Activated gamma-delta T cell treated with Interleukin-2 at 50 U/mL for 16 hours (primary cell): ENCODE results near the gene CEP350.
A peak's percentile ranks its signal among the peaks of the same experiment; 100 is the strongest.
"Not testable (repeated sequence)": the region's sequence is repeated elsewhere in the genome, so short reads cannot be mapped to it uniquely, and the experiment has no call there.

Experiments
- DNase-seq: peaks from one replicate; pipeline ENCODE4 v3.0.0-alpha.2; 2020

CEP350 gene

DNA sequence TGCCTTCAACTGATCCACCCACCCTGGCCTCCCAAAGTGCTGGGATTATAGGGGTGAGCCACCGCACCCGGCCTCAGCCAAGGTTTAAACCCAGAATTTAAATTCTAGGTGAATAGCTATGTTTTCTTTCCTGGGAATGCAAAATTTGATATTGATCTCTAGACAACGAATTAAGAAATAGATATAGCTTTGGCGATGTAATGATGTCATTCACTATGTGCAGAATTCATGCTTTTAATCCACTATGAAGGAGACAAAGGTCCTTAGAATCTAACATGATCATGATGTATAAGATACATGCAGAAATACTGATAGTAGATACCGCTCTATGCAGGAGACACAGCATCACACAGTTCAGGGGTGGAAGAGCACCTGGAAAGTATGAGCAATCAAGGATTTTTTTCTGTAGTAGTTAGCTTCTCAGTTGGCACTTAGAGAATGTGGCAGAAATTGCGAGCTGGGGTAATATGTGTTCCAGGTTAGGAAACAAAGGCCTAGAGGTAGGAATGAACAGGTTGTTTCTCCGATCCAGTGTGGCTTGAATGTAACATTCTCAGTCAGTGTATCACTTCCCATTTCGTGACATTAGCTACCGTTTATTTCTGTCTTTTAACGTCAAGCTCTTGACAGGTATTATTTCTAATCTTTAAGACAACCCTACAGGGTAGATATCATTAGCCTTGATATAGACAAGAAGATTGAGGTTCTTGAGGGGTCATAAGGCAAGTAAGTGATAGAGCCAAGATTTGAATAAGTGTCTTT, 3.0 kb upstream of the CEP350 start:
- no peak for DNase-seq

DNA sequence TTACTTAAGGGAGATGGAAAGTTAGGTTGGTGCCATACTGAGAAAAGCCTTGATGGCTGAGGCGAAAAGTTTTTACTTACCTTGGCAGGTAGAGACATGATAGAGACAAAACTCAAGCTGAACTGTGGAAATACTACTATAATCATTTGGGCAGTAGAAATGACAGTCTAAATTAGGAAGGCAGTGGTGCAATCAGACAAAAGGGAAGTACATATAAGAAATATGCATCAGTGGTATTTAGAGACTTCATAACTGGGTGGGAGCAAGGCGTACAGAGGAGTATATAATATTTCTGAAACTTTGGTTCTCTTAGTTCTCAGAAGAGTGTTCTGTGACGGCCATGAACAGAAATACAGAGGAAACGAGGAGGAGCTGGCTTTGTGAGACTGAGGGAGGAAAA, 2.4 kb upstream of the CEP350 start:
- DNase-seq: no peak

DNA sequence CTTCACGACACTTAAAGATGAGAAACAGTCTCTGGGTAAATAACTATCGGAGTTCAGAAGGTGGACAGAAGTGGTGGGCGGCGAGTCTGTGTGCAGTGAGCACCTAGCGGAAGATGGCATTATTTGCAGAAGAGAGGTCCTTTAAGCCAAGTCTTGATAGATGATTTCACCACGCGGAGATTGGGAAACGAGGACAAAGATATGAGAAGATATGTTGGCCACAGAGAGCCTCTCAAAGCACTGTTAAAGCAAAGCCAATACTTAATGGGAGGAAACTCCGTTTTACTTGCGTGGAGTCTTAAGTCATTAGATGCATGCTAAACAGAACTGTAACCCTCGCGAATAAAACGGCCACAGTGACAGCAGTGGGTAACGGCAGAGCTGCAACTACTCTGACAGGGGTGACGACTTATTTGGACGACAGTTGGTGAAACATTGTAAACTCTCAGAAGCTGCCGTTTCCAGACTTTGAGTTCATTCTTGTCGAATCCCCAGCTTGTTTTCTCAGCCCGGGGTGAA, 577 bp upstream of the CEP350 start:
- DNase-seq: peak; percentile 25

DNA sequence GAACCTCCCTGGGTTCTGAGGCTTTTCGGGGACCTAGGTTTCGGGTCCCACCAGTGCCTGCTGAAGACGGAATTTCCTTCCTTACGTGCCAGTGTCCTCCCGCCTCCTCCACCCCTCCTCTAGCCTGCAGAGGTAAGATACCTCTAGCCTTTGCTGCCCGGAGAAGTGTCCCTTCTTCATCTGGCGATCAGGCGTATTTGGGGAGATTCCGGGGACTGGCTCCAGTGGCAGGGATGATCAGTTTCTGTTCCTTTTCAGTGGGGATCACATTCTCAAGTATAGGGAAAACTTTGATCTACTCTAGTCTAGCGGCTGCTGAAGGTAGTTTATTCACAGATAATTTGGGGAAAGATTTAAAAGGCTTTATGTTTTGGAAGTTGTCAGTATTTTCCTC, 674 bp downstream of the CEP350 start:
- DNase-seq: no peak

DNA sequence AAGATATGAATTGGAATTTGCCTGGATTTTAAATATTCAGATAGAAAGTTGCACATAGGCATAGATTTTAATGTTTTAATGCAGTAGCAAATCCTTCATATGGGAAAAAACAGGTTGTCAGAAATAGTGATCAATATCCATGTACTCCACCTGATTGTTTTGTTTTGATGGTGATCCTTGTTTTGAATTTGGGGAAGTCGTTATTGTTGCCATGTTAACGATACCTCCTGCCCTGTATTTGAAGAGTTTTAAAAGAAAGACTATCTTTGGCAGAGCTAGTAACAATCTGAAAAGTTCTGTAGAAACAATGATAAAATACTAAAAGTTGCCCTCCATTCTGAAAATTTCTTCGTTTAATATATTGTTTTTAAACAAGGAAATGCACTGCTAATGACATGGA, 1.1 kb downstream of the CEP350 start:
- no peak for DNase-seq

DNA sequence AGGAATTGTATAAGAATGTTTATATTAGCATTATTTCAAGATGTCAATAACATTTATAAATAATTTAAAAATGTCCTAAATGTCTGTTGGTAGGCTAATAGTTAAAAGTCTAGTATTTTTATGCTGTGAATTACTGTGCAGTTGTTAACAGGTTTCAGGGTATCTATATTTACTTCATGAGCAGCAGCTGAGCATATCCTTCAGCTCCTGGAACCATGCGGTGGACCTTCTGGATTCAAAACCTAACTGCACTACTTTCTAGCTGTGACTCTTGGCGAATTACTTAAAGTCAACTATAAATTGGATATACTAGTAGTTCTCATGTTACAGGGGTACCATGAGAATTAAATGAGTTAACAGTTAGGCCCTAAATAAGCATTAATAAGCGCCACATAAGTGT, 3.7 kb downstream of the CEP350 start:
- DNase-seq: no peak

DNA sequence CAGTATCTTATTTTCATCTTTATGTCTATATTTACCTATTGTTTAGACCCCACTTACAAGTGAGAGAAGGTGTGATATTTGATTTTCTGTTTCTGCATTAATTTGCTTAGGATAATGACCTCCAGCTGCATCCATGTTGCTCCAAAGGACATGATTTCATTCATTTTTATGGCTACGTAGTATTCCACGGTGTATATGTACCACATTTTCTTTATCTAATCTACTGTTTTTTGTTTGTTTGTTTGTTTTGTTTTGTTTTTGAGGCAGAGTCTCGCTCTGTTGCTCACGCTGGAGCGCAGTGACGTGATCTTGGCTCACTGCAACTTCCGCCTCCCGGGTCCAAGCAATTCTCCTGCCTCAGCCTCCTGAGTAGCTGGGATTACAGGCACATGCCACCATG, 7.6 kb downstream of the CEP350 start:
- not testable (repeated sequence) for DNase-seq

DNA sequence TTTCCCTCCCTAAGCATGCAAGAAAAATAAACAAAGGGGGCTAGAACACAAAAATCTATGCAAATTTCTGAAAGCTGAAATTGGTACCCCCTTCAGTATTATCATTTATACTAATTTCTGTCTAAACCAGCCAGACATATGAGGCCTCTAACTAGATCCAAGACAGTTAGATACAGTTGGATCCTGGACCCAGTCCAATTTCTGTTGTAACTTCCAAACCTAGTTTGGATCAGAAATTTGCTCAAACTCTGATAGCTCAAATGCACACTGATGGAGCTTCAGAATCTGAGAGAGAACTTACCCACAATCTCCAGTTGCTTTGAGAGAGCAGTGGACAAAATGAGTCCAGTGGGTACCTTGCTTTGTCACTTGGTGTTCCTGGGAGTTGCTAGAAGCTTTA, 11.9 kb downstream of the CEP350 start:
- no peak for DNase-seq

DNA sequence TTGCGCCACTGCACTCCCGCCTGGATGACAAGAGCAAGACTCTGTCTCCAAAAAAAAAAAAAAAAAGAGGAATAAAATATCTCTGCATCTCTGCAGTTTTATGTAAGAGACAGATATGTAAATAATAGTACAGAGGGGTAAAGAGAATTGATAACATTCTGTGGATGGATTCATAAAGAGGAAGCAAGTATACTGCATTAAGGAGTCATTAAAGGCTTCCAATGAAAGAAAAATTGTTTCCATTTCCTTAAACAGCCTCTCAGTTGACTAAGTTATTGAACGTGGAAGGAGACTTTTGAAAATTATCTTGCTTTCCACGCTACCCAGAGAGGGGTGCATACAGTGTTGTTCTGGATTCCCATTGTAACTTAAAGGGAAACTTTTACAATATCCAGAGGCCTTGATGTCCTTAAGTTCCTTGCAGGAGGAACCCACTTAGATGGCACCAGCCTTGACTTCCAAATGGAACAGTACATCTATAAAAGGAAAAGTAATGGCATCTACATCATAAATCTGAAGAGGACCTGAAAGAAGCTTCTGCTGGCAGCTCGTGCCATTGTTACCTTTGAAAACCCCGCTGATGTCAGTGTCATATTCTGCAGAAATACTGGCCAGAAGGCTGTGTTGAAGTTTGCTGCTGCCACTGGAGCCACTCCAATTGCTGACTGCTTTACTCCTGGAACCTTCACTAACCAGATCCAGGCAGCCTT, 13.8 kb downstream of the CEP350 start:
- no peak for DNase-seq

DNA sequence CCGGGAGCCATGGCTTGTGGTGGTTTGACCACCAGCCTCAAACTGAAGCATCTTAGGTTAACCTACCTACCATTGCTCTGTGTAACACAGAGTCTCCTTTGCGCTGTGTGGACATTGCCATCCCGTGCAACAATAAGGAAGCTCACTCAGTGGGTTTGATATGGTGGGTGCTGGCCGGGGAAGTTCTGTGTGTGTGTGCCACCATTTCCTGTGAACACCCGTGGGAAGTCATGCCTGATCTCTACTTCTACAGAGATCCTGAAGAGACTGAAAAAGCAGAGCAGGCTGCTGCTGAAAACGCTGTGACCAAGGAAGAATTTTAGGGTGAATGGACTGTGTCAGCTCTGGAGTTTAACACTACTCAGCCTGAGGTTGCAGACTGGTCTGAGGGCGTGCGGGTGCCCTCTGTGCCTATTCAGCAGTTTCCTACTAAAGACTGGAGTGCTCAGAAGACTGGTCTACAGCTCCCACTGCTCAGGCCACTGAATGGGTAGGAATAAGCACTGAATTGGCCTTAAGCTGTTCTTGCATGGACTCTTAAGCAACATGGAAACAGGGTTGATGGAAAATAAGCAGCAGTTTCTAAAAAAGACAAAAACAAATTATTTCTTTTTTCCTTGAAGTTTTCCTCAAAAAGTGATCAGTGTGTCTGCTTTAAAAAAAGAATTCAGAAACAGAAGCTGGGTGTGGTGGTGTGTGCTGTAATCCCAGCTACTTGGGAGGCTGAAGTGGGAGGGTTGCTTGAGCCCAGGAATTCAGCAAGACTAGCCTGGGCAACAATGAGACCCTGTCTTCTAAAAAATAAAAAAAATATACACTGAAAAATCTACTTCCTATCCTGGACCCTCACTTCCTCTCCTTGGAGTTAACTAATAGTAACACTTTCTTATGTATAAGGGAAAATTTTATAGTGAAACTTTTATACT, 14.6 kb downstream of the CEP350 start:
- DNase-seq: no peak

DNA sequence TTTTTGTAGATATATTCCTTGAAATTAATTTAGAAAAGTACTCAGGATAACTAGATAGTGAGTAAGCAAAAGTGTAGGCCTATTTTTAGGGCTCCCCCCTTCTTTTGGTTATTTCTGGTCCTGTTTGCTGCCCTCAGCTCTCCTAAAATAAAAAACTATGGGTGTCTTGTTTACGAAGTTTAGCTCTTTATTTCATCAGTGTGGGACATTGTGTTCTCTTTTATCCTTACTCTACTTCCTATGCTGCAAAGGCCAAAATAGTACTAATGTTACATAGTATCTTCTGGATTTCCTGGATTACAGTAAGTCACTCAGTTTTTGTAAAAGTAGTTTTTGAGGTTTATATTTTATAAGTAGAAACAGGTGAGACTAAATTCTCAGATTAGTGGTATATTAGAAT, 15.4 kb downstream of the CEP350 start:
- no peak for DNase-seq

DNA sequence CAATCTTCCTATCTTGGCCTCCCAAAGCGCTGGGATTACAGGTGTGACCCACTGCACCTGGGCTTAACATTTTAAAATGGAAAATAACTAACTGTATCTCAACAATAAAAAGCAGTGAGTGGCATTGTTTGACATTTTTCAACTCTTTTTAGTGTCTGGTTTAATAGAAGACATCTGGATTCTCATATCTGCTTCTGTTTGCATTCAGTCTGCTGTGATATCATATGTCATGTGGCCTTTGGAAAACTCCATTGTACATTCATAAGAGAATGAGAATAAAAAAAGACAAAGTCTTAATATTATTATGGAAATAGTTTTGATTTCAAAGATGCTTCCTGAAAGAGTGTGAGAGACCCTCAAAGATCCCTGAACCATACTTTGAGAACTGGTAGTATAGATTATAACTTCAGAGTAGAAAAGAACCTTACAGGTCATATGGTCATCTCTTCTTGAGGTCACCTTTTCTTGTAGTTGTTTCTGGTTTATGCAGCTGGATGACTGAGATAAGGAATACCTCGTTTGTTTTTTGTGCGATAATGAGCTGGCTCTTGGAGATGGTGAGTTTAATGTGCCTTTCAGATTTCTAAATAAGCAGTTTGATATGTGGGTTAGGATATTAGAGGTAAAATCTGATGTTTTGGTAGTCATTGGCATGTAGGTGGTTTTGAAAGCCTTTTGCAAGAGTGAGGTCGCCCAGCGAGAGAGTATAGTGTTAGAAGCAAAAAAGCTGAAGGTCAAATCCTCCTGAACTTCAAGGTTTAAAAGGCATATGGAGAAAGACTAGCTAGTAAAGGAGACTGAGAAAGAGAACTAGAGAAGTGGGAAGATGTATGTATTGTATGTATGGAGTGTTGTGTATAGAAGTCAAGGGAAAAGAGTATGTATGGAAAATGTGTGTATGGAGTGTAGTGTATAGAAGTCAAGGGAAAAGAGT, 17.2 kb downstream of the CEP350 start:
- no peak for DNase-seq

DNA sequence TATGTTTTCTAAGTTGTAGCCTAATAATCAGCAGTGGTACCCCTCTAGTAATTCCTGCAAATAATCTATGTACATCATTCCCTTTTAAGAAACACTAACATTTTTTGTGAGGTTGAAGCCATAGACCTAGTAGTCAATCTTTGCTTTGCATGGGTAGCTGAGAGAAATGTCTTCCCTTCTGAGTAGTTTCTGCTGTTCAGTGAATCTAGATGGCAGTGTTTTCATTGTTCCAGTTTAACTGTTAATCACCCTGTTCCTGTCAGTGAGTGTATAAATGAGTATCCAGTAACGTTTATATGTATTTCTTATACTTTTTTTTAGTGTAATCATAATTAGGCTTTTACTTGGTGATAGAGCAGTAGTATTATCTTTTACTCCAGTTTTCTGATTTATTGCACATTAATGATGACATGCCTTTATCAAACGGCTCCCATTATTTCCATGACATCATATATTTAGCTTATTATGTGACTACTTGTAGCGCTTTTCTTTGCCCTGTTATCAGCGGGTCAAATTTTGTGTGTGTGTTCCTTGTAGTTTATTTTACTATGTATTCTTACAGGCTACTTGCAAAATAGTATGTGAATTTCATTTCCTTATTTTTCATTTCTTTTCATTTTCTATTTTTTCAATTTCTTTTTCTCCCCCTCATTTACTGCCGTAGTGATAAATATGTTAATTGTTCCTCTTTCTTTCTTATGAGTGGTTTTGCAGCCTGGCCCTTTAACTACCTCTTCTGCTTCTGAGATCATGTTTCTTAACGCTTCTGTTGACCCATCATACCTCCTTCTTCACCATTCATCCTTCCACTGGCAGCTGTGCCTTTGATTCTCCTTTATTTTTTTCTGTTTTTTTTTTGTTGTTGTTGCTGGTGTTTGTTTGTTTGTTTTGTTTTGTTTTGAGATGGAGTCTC, 18.8 kb downstream of the CEP350 start:
- DNase-seq: no peak

DNA sequence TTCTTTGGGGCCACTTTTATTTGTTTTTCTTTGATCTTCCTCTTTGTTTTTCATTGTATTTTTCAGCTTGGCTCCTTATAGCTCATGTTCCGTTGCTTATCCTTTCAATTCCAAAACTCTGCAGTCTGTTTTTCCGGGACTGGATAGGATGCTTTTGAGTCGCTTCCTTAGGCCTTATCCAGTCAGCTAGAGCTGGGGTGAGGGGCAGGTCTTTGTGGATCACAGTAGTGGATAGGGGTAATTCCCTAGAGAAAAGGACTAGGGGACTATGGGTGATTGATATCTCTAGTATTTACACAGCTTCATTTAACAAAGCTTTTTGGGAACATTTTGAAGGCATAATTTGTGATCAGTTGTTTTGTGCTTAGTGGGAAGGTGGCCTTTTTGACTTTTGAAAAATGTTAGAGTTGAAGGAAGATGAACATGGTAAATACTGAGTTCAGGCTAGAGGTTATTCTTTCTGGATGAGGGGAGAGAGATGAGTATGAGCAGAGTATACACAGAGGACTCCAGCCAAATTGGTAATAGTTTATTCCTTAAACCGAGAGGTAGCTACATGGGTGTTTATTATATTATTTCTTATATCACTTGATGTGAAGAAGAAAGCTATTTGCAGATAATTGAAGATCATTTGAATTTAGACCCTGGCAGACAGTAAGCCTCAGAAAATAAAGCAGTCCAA, 22.5 kb downstream of the CEP350 start:
- DNase-seq: no peak

DNA sequence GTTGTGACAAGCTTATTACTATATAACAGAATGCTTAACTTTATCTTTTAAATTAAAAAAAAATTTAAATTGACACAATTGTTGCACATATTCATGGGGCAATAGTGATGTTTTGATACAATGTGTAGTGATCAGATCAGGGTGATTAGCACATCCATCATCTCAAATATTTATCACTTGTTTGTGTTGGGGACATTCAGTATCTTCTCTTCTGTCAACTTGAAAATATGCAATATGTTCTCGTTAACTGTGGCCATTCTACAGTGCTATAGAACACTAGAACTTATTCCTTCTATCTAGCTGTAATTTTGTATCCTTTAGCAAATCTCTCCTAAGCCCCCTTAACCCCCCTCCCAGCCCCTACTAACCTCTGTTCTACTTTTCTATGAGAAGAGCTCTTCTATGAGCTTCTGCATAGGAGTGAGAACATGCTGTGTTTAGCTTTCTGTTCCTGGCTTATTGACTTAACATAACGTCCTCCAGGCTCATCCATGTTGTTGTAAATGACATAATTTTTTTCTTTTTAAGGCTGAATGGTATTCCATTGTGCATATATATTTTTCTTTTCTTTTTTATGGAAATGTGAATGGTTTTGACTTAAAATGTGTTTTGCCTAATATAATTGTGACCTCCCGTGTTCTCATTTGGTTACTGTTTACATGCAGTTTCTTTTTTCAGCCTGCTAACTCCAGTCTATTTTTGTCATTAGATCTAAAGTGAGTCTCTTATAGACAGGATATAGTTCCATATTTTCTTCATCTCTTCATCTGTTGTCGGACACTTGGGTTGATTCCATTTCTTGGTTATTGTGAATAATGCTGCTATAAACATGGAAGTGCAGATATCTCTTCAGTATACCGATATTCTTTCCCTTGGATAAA, 23.8 kb downstream of the CEP350 start:
- DNase-seq: no peak

DNA sequence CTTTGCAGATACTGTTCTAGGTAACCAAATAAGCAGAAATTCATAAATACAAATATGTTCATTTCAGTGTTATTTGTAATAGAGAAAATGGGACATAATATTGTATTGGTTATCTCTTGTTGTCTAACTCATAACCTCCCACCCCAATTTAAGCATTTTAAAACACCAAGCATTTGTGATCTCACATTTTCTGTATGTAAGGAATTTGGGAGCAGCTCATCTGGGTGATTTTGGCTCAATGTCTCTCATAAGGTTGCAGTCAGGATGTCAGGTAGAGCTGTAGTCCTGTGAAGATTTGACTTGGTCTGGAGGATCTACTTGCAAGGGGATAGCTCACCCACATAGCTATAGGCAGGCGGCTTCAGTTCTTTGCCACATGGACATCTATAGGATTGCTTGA, 29.5 kb downstream of the CEP350 start:
- DNase-seq: no peak

DNA sequence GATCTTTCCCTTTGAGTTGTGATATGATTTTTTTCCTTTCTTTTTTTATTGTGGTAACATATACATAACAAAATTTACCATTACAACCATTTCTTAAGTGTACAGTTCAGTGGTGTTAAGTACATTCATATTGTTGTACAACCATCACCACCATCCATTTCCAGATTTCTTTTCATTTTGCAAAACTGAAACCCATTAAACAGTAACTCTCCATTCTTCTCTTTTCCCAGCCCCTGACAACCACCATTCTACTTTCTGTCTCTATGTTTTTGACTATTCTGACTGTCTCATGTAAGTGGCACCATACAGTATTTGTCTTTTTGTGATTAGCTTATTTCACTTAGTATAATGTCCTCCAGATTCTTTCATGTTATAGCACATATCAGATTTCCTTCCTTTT, 30.3 kb downstream of the CEP350 start:
- no peak for DNase-seq

DNA sequence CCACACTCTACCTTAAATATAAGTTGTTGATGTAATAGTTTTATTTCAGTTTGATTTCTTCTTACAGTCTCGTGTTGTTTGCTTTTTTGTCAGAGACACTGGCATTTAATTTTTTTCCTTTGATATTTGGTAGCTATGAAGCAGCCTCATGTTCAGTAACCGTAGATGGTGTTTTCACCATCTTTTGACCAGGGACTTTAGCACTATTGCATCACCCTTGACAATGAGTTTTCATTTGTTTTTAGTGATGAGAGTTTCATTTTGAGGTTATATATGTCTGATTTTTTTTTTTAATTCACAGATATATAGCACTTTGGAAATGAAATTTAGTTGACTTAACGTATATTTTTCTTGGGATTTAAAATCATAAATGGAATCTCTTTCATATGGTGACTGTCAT, 36.2 kb downstream of the CEP350 start:
- no peak for DNase-seq

DNA sequence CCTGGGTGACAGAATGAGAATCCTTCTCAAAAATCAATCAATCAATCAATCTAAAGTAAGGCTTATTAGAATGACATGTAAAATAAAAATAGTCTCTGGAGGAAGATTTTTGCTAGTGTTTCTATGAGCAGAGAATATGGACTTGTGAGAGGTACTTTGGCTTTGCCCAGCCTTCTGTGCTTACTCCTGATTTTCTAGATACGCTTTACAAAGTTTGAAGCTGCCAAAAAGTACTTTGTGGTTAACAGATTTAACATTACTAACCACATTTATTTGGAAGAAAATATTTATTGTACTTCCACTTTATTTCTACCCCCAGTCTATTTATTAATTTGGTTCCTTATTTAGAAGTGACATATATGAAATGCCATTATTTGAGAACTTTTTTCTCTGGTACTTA, 41.0 kb downstream of the CEP350 start:
- no peak for DNase-seq
